ENCODE data around the gene TGFBR1. TPM values are rescaled to one million over a fixed set of nuclear protein-coding genes. Genes with fewer than 3 reads are reported as not detected.

Gene TGFBR1
- polyA plus RNA-seq, 1 of the 3 experiments (the other 2 are of a cell fraction), result 15.3 TPM

- TF ChIP-seq IRF3 (IDR thresholded peaks at IDR 0.05; ENCODE audit: low read depth, low read length) (no peak), YY1 (IDR thresholded peaks at IDR 0.05; ENCODE audit: low read depth) (no peak)
Observed at GRCh38 chr9:99079542-99079941, 25.4 kb upstream of the TGFBR1 start (continued).

- Histone ChIP-seq H3K9me3 (no peaks in the 10 kb centered on the region), H3K4me2 (no peak overlapping the region), H3K36me3 (replicated peaks in 1 of 2; ENCODE audit: control insufficient read depth in 1 of 2, insufficient read depth in 2 of 2, low read length in 1 of 2) (no peaks in the 10 kb centered on the region), H3K27ac (ENCODE audit: low read depth in 2 of 2, low read length in 1 of 2) (no peak overlapping the region), H3K9ac (no peak overlapping the region), H3K9me2 (no peaks in the 10 kb centered on the region), H3K27me3 (ENCODE audit: insufficient read depth) (no peaks in the 10 kb centered on the region), H3K79me2 (ENCODE audit: insufficient read depth) (no peaks in the 10 kb centered on the region), H3K4me1 (ENCODE audit: control insufficient read depth in 1 of 2, insufficient read depth in 2 of 2, low read depth in 1 of 2, low read length in 1 of 2) (no peaks in the 10 kb centered on the region), H3F3A (replicated peaks; ENCODE audit: insufficient read depth) (peaks cover 5% of the 10 kb centered on the region), H2AFZ (ENCODE audit: low read depth) (no peak overlapping the region), H4K20me1 (ENCODE audit: insufficient read depth) (no peaks in the 10 kb centered on the region), H3K4me3 (ENCODE audit: low read depth in 2 of 2, low read length in 1 of 2) (no peak overlapping the region)
- WGBS (ENCODE audit: low lambda C conversion rate), result 47% methylated on average over 6 of the region's 6 CpGs
- TF ChIP-seq CTCF (IDR thresholded peaks at IDR 0.05) (no peak), SMC3 (IDR thresholded peaks at IDR 0.05; ENCODE audit: low read depth, low read length) (no peak), RXRA (IDR thresholded peaks at IDR 0.05; ENCODE audit: borderline replicate concordance, low read depth) (no peak), PBX3 (IDR thresholded peaks at IDR 0.05) (no peak), NFIC (IDR thresholded peaks at IDR 0.05; ENCODE audit: borderline replicate concordance) (no peak), JUND (IDR thresholded peaks at IDR 0.05) (no peak), GABPA (IDR thresholded peaks at IDR 0.05; ENCODE audit: low read depth) (no peak), FOXM1 (IDR thresholded peaks at IDR 0.05; ENCODE audit: low read depth) (no peak), MXI1 (IDR thresholded peaks at IDR 0.05; ENCODE audit: low read depth, low read length) (no peak), RFX5 (IDR thresholded peaks at IDR 0.05; ENCODE audit: low read length) (no peak), TCF12 (IDR thresholded peaks at IDR 0.05) (no peak), ELF1 (IDR thresholded peaks at IDR 0.05) (no peak), USF2 (IDR thresholded peaks at IDR 0.05; ENCODE audit: borderline replicate concordance, low read depth, low read length) (no peak)
- POLR2A ChIA-PET, result no interaction called here
- CTCF ChIA-PET, result interaction anchor here (0.7 to 1.1 kb wide), 2 partner anchors 19 to 58 kb away, joined by 3 read pairs; no protein-coding TSS in a partner anchor
- no peak for DNase-seq
Observed at GRCh38 chr9:99083051-99083450, 21.9 kb upstream of the TGFBR1 start.
